ENCODE results near the gene TMEM220.

TMEM220 gene

DNA sequence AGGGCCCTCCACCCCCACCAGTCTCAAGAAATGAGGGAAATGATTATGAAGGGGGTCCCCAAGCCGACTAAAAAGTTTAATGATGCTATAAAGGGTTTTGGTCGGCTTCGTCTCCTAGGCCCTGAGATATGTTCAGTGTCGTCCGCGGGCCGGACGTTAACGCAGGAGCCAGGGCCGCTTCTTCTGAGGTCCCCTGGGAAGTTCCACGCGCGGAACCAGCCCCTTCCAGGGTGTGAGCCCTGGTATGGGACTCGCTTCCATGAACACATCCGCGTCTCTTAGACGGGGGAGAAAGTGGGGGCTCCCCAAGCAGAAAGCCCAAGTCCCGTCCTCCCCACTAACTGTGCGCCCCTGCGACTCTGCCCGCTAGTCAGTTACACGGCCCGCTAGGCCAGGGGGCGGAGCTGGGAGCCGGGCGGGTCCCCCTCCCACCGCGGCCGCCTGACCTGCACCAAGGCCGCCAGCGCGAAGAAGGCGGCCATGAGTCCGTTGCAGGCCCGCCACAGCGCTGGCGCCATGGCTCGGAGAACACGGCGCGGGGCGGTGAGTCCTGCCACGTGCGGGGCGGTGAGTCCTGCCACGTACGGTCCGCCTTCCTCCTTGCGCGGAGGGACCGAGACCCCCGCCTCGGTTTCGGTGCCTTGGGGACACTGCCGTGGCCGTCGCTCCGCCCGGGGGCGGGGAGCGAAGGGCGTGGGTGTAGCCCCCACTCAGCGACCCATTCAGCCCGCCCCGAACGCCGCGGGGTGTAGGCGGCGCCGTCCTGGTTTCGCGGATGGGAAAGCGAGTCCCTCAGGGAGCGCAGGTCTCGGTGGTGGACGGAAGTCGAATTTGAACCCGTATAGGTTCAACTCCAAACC lies at the start of gene TMEM220:
TSS of gene TMEM220 (minus strand) at position 690 of the 860 bp plus-strand sequence. CDS start at position 518, 172 bp downstream.
- DNase-seq = peak; percentile 58

DNA sequence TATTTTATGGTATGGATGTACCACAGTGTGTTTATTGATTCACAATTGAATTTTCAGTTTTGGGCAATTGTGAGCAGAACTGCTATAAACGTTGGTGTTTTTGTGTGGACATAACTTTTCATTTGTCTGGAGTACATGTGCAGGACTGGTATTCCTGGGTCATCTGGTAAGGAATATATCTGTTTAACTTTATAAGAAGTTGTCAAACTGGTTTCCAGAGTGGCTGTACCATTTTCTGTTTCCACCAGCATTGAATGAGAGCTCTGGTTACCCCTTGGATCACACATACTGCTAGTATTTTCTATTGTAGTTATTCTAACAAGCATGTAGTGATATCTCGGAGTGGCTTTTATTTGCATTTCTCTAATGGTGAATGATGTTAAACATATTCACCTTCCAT lies 49.8 kb upstream of the TMEM220 start:
- no peak for DNase-seq

DNA sequence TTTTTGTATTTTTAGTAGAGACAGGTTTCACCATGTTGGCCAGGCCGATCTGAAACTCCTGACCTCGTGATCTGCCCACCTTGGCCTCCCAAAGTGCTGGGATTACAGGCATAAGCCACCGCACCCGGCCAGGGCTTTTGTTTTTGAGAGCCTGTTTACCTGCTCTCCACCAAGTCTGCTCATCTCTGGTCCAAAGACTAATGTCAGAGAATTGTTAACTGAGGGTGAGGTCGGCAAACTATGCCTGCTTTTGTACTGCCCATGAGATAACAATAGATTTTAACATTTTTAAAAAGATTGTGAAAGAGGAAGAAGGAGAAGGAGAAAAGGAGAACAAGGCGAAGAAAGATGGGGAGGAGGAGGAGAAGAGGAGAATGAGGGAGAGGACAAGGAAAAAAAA lies 48.1 kb upstream of the TMEM220 start:
- no peak for DNase-seq

- no peak for DNase-seq
These were observed 47.4 kb upstream of the TMEM220 start for GRCh38 chr17:10777131-10777807.

- DNase-seq = no peak
These were observed 46.6 kb upstream of the TMEM220 start for GRCh38 chr17:10776381-10776780.

DNA sequence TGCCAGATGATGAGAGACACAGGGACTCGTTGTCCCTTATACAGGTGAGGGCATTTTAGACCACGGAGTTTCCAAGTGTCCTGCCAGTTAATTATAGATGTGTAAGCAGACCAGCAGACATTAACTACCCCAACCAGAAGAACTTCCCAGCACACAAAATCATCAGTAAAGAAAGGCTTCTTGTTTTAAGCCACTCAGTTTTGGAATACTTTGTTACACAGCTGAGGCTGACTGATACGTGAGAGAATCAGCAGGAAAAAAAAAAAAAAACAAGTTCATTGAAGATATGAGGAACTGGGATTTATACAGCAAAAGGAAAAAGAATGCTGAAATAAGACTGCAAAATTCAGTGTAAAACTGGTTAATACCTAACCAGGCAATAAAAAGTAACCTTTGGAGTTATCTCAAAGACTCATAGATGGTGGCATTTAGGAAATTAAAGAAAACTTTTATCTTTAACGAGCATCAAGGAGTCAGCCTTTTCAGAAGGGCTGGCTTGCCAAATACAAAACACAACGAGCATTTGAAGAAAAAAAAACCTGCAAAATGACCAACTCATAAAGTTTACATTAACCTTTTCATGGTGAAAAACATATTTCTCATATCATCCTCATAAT lies 46.0 kb upstream of the TMEM220 start:
- no peak for DNase-seq

- DNase-seq = no peak
These were observed 45.2 kb upstream of the TMEM220 start for GRCh38 chr17:10775058-10775457.

- DNase-seq = no peak
These were observed 43.6 kb upstream of the TMEM220 start for GRCh38 chr17:10773391-10773790.

DNA sequence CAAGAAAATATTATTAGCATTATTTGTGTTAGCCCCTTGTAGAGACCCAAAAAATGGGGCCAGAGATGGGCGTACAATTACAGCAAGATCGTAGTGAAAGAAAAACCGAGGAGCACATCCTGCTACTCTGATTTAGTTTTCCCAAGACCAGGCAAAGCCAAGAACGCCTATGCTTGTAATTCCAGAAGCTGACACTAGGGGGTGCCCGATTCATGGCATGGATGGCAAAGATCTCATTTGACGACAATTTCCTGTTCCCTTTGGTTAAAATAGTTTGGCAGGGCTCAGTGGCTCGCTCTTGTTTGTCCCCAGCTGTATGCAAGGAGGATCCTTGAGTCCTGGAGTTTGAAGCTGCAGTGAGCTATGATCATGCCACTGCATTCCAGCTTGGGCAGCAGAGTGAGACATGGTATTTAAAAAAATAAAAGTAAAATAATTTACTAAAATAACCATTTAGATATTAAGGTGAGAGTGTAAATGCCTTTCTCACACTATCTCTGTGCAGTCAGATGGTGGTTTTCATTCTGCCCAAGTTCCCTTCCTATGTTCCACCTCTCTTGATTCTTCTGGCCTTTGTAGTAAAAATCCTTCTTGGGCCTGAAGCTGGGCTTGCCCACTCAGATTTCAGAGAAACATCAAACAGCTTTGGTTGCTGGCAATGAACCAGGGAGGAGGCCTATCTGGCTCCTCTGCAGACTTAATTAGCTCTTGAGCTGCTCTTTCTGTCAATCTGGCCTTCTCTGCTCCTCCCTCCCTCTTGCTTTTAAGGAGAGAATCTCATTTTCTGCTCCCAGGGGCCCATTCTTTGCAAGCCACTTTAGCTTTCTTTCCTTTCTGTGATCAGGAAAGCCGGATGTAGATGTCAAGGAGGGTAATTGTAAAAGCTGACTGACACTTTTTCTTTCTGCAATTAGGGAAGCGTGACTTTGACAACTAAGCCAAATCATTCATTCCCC lies 42.9 kb upstream of the TMEM220 start:
- peak; percentile 23 for DNase-seq

DNA sequence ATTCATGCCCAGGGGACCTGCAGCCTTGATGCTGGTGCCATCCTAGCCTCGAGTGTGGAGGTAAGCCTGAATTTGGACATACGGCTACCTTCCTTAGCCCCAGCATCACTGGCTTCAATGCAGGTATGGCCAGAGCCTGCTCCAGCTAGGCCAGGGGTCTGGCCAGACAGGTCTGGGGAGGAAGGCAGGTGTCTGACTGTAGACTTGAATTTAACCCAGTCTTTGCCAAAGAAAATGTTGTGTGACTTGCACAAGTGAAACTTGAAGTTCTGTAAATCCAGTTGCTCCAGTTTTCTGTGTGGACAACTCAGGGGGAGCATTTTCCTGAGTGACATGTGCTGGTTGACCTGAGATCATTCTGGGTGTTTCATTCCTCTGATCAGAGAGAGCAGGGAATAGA lies 41.3 kb upstream of the TMEM220 start:
- DNase-seq = no peak

- DNase-seq = no peak
These were observed 40.0 kb upstream of the TMEM220 start for GRCh38 chr17:10769840-10770239.

GRCh38 chr17:10768750-10769251 lies 39.0 kb upstream of the TMEM220 start:
- no peak for DNase-seq

GRCh38 chr17:10767232-10767631 lies 37.4 kb upstream of the TMEM220 start:
- DNase-seq = no peak

DNA sequence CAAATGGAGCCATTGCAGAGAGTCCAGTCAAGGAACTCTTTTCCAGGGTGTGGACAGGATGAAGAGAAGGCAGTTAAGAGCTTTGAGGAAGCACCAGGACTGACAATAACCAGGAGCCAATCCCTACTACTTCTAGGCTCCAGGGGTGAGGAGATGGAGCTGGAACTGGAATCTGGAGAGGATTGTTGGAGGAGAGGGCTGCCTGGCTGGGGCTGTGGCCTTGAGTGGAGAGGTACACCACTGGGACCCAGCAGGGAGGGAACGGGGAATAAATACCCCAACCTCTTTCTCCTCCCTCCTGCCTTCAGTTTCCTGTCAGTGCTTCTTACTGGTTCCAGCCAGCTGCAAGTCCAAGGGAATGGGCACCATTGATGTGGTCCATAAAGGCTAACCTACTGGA lies 32.2 kb upstream of the TMEM220 start:
- no peak for DNase-seq

DNA sequence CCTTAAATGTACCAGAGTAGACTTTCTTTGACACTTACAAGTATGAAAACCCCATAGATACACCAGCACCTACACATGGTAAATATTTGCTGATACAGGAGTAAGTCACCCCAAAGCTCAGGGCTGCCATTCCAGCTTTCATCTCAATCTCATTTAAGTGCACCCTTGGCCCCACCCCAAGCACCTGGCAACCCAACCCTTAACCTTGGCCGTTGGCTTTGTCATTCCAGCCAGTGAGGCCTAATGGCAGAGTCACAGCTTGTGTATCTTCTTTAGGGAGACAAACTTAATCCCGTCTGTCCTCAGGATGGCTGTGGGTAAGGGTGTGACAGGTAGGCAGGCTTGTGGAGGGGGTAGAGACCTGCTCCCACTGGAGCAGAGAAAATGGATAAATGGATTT lies 31.5 kb upstream of the TMEM220 start:
- no peak for DNase-seq

- no peak for DNase-seq
These were observed 28.2 kb upstream of the TMEM220 start for GRCh38 chr17:10758062-10758461.

GRCh38 chr17:10757647-10758046 lies 27.8 kb upstream of the TMEM220 start:
- DNase-seq = no peak

- no peak for DNase-seq
These were observed 27.2 kb upstream of the TMEM220 start for GRCh38 chr17:10757067-10757466.

- no peak for DNase-seq
These were observed 26.8 kb upstream of the TMEM220 start for GRCh38 chr17:10756619-10757018.

DNA sequence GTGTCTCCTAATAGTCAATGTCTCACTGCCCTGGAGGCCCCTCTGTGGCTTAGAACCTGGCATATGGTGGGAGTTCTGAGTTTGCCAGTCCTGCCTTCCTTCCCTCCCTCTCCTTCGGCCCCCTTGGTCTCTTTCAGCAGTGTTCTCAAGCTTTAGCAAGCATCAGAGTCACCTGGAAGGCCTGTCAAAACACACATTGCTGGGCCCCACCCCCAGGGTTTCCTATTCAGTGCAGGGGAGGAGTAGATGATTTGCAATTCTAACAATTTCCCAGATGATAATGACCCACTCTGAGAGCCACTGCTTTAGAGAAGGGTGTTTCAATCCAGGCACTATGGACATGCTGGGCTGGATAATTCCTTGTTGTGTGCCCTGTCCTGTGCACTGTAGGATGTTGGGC lies 26.4 kb upstream of the TMEM220 start:
- no peak for DNase-seq

- DNase-seq = no peak
These were observed 25.8 kb upstream of the TMEM220 start for GRCh38 chr17:10755592-10756127.
